ENCODE results near the gene RAB10.

- TF ChIP-seq EZH2phosphoT487 (IDR thresholded peaks at IDR 0.05; ENCODE audit: low read depth) (no peak), CTCF (IDR thresholded peaks at IDR 0.05; ENCODE audit: low read depth, low read length) (no peak)
Measured at GRCh38 chr2:26048791-26049190, 14.9 kb downstream of the RAB10 start.
